SK-N-SH (cell line): ENCODE measurements around the gene FOXF2.

Experiments
- CTCF ChIP-seq: fragments of 200-600 bp; sonication (generic); IDR thresholded peaks from 2 replicates; pipeline ENCODE4 v1.6.1; 2017; ENCODE audit warnings: antibody characterized with exemption, mild to moderate bottlenecking, moderate library complexity
- EZH2phosphoT487 ChIP-seq: fragments of 200-600 bp; sonication (generic); IDR thresholded peaks from 2 replicates; pipeline ENCODE4 v1.6.1; 2017; ENCODE audit warnings: low read depth, mixed run types, mild to moderate bottlenecking, antibody characterized with exemption, moderate library complexity, borderline replicate concordance
- GABPA ChIP-seq: IDR thresholded peaks from 2 replicates; pipeline ENCODE4 v1.4.0; 2012; ENCODE audit warnings: low read depth, mild to moderate bottlenecking
- GATA2 ChIP-seq: sonication (generic); formaldehyde crosslinking; IDR thresholded peaks from 2 replicates; pipeline ENCODE4 v1.5.0; 2020; ENCODE audit warnings: mild to moderate bottlenecking, missing genetic modification reagents
- MAX ChIP-seq: IDR thresholded peaks from 2 replicates; pipeline ENCODE4 v1.4.0; 2012; ENCODE audit warnings: low read depth
- MXI1 ChIP-seq: IDR thresholded peaks from 2 replicates; pipeline ENCODE4 v1.6.1; 2012; ENCODE audit warnings: mild to moderate bottlenecking, low read depth, low read length, improper control_type of control experiment
- POLR2AphosphoS5 ChIP-seq: IDR thresholded peaks from 2 replicates; pipeline ENCODE4 v1.6.1; 2012; ENCODE audit warnings: low read depth, low read length
- RCOR1 ChIP-seq: fragments of 150-350 bp; IDR thresholded peaks from 2 replicates; pipeline ENCODE4 v1.6.1; 2017; ENCODE audit warnings: antibody characterized with exemption, low read length
- RXRA ChIP-seq: IDR thresholded peaks from 2 replicates; pipeline ENCODE4 v1.4.0; 2012; ENCODE audit warnings: low read depth, mild to moderate bottlenecking, borderline replicate concordance
- TAF1 ChIP-seq: IDR thresholded peaks from 2 replicates; pipeline ENCODE4 v1.6.1; 2012; ENCODE audit warnings: low read depth, mild to moderate bottlenecking, low read length, moderate library complexity, borderline replicate concordance
- USF2 ChIP-seq: fragments of 150-350 bp; IDR thresholded peaks from 2 replicates; pipeline ENCODE4 v1.6.1; 2017; ENCODE audit warnings: antibody characterized with exemption, low read length, low read depth, borderline replicate concordance
- YY1 ChIP-seq: IDR thresholded peaks from 2 replicates; pipeline ENCODE4 v1.4.0; 2012; ENCODE audit warnings: low read depth, mild to moderate bottlenecking
- TF ChIP-seq, protein P1 (sequence below): IDR thresholded peaks from 2 replicates; pipeline ENCODE4 v1.6.1; 2012; ENCODE audit warnings: mild to moderate bottlenecking, low read depth, low read length, moderate library complexity

DNA sequence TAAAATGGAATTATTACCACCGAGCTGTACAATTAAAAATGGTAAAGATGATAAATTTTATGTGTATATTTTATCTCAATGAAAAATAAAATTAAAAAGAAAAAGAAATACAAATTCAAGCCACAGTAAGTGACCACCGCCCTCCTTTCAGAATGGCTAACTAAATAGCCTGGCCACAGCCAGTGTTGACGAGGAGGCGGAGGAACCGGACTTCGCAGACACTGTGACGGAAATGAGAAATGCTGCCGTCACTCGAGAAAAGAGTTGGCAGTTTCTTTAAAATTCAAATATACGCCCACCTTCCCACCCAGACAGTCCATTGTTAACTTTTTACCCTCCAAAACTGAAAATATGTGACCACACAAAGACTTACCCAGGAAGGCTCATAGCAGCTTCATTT is 50.0 kb downstream of the FOXF2 start:
- no peak for TF ChIP-seq MAX
- TF ChIP-seq GATA2 (CRISPR knock-in tag), result no peak
- no peak for TF ChIP-seq GABPA
- no peak for TF ChIP-seq CTCF
- TF ChIP-seq, protein P1, sequence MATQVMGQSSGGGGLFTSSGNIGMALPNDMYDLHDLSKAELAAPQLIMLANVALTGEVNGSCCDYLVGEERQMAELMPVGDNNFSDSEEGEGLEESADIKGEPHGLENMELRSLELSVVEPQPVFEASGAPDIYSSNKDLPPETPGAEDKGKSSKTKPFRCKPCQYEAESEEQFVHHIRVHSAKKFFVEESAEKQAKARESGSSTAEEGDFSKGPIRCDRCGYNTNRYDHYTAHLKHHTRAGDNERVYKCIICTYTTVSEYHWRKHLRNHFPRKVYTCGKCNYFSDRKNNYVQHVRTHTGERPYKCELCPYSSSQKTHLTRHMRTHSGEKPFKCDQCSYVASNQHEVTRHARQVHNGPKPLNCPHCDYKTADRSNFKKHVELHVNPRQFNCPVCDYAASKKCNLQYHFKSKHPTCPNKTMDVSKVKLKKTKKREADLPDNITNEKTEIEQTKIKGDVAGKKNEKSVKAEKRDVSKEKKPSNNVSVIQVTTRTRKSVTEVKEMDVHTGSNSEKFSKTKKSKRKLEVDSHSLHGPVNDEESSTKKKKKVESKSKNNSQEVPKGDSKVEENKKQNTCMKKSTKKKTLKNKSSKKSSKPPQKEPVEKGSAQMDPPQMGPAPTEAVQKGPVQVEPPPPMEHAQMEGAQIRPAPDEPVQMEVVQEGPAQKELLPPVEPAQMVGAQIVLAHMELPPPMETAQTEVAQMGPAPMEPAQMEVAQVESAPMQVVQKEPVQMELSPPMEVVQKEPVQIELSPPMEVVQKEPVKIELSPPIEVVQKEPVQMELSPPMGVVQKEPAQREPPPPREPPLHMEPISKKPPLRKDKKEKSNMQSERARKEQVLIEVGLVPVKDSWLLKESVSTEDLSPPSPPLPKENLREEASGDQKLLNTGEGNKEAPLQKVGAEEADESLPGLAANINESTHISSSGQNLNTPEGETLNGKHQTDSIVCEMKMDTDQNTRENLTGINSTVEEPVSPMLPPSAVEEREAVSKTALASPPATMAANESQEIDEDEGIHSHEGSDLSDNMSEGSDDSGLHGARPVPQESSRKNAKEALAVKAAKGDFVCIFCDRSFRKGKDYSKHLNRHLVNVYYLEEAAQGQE, result no peak
- no peak for TF ChIP-seq RCOR1
- no peak for TF ChIP-seq YY1
- no peak for TF ChIP-seq MXI1
- TF ChIP-seq EZH2phosphoT487, result no peak
- TF ChIP-seq POLR2AphosphoS5, result no peak
- no peak for TF ChIP-seq RXRA
- no peak for TF ChIP-seq TAF1
- TF ChIP-seq USF2, result no peak
